C4-2B (cell line): ENCODE data around the gene LCN6.
A peak's percentile ranks its signal among the peaks of the same experiment; 100 is the strongest.

ENCODE experiments used
- H3K27ac ChIP-seq: fragments of 450-650 bp; 2 replicates; pipeline ENCODE4 v1.5.1; 2017
- ZFX ChIP-seq: fragments of 450-650 bp; IDR thresholded peaks from 2 replicates; pipeline ENCODE4 v1.6.1; 2017
- TF ChIP-seq, protein P1 (sequence below): fragments of 450-650 bp; conservative IDR thresholded peaks from 2 replicates; pipeline ENCODE4 v1.5.1; 2017; ENCODE audit warnings: mild to moderate bottlenecking

Gene LCN6

DNA sequence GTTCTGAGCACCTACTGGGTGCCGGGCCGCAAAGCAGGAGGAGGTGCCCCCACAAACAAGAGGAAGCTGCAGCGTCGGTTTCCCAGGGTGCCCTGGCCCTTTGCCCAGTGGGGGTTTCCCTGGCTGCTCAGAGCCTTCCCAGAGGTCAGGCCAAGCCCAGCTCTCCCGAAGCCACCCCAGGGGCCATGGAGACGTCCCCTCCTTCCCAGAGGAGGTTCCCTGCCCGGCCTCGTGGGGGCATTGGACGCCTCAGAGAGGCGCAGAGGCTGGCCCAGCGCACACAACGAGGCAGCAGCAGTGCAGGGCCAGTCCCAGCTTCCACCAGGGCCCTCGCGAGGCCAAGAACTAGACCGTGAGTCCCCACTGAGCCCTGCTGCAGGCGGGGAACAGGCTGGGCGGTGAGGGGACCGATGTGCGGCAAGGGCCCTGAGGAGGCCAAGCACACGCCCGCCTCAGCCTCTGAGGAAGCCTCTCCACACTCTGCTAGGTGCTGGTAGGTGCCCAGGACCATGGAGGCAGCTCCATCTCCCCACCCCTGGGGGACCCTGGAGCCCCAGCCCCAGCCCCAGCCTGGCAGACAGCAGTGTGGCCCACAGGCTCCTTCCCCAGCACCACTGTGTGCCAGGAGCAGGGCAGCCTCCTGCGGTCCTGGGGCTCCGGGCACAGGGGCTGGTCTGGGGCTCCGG, 29.0 kb downstream of the LCN6 start:
- TF ChIP-seq, protein P1, sequence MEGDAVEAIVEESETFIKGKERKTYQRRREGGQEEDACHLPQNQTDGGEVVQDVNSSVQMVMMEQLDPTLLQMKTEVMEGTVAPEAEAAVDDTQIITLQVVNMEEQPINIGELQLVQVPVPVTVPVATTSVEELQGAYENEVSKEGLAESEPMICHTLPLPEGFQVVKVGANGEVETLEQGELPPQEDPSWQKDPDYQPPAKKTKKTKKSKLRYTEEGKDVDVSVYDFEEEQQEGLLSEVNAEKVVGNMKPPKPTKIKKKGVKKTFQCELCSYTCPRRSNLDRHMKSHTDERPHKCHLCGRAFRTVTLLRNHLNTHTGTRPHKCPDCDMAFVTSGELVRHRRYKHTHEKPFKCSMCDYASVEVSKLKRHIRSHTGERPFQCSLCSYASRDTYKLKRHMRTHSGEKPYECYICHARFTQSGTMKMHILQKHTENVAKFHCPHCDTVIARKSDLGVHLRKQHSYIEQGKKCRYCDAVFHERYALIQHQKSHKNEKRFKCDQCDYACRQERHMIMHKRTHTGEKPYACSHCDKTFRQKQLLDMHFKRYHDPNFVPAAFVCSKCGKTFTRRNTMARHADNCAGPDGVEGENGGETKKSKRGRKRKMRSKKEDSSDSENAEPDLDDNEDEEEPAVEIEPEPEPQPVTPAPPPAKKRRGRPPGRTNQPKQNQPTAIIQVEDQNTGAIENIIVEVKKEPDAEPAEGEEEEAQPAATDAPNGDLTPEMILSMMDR = no peak
- TF ChIP-seq ZFX = no peak

DNA sequence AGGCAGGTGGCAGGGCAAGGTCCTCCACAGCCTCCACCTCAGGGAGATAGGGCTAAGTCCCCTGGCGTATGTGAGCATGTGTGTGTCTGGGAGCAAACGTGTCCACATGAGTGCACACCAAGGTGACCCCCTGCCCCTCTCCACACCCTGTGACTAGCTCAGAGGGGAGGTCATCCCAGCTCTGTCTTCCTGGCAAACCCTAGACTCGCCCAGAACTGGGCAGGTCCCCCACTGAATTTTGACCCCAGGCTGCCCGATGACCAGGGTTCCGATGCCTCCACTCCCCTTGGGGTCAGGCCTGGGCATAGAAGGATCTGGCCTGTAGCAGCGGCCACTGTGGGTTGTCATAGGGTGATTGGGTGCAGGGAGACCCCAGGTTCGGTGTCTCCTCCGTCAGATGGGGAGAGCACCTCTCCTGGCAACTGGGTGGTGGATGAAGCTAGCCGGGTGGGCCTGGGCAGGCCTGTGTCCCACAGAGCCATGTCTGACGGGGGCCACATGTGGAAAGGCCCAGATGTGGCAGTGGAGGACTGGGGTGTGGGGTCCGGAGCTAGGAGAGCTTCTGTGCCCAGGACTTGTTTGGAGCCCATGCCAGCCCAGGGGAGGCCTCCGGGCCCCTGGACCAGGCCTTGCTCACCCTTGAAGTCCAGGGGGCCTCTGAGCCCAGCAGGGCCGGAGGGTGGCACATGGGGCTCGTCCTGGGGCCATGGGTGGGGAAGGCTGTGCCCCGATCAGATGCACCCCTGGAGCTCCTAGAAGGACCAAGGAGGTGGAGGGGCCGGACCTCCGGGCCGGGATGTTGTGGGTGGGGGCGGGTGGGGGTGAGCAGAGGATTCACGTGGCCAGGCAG, 29.8 kb downstream of the LCN6 start:
- H3K27ac ChIP-seq = no peak overlapping the region
- TF ChIP-seq, protein P1 = no peak
- TF ChIP-seq ZFX = no peak

More for the DNA sequence above, 29.0 kb downstream of the LCN6 start:
- no peak overlapping the region for H3K27ac ChIP-seq

DNA sequence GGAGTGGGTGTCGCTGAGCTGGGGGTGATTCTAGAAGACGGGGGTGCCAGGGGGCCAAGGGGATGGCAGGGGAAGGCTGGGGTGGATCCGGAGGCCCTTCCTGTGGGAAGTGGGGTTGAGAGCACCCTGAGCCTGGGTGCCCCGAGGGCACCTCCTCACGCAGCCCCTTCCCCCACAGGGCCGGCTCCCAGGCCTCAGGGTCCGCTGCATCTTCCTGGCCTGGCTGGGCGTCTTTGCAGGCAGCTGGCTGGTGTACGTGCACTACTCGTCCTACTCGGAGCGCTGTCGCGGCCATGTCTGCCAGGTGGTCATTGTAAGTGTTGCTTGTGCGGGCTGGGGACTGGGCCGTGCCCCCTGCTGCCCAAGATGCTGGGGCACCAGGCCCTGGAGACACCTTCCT, 30.9 kb downstream of the LCN6 start:
- TF ChIP-seq, protein P1 = no peak
- no peak for TF ChIP-seq ZFX
- no peak overlapping the region for H3K27ac ChIP-seq

DNA sequence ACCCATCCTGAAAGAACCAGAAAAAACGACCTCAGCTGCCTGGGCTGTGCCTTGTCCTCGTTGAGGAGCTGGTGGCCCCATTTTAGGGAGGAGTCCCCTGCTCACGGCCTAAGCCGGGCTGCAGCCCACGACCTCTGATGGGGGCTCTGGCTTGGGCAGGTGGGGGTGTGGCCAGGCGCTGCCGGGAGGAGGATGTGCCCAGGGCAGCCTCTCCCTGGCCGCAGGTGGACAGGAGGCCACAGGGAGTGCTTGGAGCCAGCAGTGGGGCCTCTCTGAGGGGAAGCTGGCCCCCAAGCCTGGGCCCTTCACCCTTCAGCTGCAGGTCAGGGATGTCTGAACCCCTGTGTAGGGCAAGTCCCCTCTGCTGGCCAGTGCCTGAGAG, 33.4 kb downstream of the LCN6 start:
- no peak for TF ChIP-seq ZFX
- TF ChIP-seq, protein P1 = no peak
- H3K27ac ChIP-seq = no peak overlapping the region

DNA sequence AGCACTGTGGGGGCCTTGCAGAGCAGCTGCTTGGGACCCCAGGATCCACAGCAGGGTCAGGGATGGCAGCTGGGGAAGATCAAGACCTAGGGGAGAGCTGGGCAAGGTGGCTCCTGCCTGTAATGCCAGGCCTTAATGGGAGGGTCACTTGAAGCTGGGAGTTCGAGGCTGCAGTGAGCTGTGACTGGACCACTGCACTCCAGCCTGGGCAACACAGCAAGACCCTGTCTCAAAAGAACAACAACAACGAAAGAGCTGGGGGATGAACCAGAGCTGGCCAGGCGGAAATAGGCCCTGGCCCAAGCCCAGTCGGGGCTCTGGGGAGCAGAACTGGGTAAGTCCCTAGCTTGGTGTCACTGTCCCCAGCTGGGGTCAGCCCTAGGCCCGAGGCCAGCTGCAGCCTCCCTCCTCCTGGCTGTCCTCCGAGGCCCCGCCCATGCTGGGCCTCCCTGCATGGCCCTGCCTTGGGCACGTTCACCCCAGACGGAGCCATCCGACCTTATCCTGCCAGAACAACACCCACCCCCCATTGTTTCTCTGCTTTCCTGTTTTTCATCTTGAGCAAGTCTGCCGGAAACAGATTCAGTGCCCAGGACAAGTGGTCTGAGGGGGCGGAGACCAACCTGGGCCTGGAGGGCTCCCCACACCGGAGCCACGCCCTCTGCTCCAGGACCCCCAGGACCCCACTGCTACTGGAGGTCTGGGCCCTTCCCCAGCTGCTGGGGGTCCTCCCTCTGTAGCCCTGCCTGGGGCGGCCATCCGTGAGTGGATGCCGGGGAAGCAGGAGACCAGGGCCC, 34.0 kb downstream of the LCN6 start:
- no peak overlapping the region for H3K27ac ChIP-seq
- TF ChIP-seq, protein P1 = no peak
- no peak for TF ChIP-seq ZFX

DNA sequence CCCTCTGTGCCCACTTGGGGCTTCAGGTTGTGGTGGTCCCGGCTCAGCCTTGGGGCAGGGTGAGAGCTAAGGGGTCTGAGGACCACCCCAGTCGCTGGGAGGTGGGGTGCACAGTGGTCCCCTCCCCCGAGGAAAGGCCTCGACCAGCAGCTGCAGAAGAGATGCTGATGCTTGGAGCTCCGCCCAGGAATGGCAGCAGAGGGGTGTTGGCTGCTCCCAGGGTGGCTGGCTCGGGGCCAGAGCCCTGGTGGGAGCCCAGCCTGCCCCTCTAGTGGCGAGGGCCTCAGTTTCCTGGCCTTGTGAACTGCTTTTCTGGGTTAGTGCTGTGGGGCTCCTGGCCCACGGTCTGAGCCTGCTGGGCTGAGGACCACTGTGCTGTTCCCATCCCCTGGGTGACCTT, 34.8 kb downstream of the LCN6 start:
- peak overlapping the region; percentile 79 for H3K27ac ChIP-seq
- TF ChIP-seq ZFX = no peak
- TF ChIP-seq, protein P1 = no peak
